Stomach (tissue), 4 donors: ENCODE measurements around the gene RARS2.
"Not testable (repeated sequence)": the region's sequence is repeated elsewhere in the genome, so short reads cannot be mapped to it uniquely, and the experiment has no call there.

Source experiments
- POLR2A ChIP-seq, 4 donors: fragments of 450-650 bp; IDR thresholded peaks; one replicate each; pipeline ENCODE4 v1.6.1; 2016; ENCODE audit warnings: antibody characterized with exemption in 4 of 4, control low read depth in 2 of 4, mild to moderate bottlenecking in 1 of 4, moderate library complexity in 1 of 4
- POLR2AphosphoS5 ChIP-seq, 3 donors: sonication (generic); formaldehyde crosslinking; IDR thresholded peaks; one replicate each; pipeline ENCODE4 v1.6.1; 2016; ENCODE audit warnings: antibody characterized with exemption in 3 of 3

GRCh38 chr6:87613018-87613417 is 23.2 kb upstream of the RARS2 start:
- not testable (repeated sequence) for TF ChIP-seq POLR2A, POLR2AphosphoS5 (IDR thresholded peaks at IDR 0.05)
